Right lobe of liver (tissue), 4 donors: ENCODE data around the gene FHIT.

Experiments used
- POLR2A ChIP-seq: fragments of 450-650 bp; IDR thresholded peaks from one replicate; pipeline ENCODE4 v1.6.1; 2017; ENCODE audit warnings: antibody characterized with exemption, mild to moderate bottlenecking
- TF ChIP-seq, protein P1 (sequence below), 4 donors: fragments of 200-600 bp in 3 of 4; fragments of 450-650 bp in 1 of 4; IDR thresholded peaks; one replicate each; pipeline versions ENCODE4 v1.5.1 to v1.8.0; 2016 to 2022; ENCODE audit warnings: antibody characterized with exemption in 4 of 4, mild to moderate bottlenecking in 2 of 4
- donor health status: DM: no; HTN: no; CAD: no.
- donor health status: DM: no; HTN: no; CAD: no.
- donor health status: DM: no; HTN: yes; CAD: no.

DNA sequence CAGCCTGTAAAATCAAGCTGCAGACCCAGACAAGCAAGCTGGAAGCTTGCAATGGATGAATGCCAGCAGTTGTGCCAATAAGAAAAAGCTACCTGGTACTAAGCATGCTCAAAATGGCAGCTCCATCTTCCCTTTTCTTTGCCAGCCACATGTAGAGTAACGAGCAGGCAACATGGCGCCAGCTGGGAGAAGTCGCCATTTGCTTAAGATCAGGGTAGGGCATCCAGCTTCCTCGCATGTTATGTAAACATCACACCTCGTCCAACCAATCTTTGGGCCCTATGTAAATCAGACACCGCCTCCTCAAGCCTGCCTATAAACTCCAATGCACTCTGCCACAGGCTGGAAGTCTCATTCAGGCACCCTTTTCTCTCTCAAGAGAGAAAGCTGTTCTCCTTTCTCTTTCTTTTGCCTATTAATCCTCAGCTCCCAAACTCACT, 973.9 kb downstream of the FHIT start:
- TF ChIP-seq, protein P1, sequence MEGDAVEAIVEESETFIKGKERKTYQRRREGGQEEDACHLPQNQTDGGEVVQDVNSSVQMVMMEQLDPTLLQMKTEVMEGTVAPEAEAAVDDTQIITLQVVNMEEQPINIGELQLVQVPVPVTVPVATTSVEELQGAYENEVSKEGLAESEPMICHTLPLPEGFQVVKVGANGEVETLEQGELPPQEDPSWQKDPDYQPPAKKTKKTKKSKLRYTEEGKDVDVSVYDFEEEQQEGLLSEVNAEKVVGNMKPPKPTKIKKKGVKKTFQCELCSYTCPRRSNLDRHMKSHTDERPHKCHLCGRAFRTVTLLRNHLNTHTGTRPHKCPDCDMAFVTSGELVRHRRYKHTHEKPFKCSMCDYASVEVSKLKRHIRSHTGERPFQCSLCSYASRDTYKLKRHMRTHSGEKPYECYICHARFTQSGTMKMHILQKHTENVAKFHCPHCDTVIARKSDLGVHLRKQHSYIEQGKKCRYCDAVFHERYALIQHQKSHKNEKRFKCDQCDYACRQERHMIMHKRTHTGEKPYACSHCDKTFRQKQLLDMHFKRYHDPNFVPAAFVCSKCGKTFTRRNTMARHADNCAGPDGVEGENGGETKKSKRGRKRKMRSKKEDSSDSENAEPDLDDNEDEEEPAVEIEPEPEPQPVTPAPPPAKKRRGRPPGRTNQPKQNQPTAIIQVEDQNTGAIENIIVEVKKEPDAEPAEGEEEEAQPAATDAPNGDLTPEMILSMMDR (IDR thresholded peaks at IDR 0.05) = no peak
- no peak for TF ChIP-seq POLR2A
